ENCODE measurements around the gene RAB33B.
"Not testable (repeated sequence)": the region's sequence is repeated elsewhere in the genome, so short reads cannot be mapped to it uniquely, and the experiment has no call there.

The RAB33B gene

DNA sequence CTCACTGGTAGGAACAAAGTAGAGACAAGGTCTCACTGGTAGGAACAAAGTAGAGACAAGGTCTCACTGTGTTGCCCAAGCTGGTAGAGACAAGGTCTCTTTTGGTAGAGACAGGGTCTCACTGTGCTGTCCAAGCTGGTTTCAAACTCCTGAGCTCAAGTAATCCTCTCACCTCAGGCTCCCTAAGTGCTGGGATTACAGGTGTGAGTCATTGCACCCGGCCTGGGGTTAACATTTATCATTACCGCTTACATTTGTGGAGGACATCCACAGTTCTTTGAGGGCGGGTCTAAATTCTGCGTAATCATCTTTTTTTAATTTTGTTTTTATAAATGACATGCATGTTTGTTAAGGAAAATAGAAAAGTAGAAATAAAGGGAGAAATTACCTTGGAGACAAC is 12.0 kb downstream of the RAB33B start:
- DNase-seq (ENCODE audit: low spot score) = no peak
- no peak for TF ChIP-seq CTCF (IDR thresholded peaks at IDR 0.05)
- no peak overlapping the region for H3K4me3 ChIP-seq
- no peak overlapping the region for H3K27ac ChIP-seq

DNA sequence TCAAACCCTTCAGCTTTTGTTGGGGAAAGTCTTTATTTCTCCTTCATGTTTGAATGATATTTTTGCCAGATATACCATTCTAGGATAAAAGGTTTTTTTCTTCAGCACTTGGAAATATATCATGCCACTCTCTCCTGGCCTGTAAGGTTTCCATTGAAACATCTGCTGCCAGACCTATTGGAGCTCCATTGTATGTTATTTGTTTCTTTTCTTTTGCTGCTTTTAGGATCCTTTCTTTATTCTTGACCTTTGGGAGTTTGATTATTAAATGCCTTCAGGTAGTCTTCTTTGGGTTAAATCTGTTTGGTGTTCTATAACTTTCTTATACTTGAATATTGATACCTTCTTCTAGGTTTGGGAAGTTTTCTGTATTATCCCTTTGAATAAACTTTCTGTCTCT is 14.8 kb downstream of the RAB33B start:
- not testable (repeated sequence) for H3K27ac ChIP-seq; H3K4me3 ChIP-seq; DNase-seq (ENCODE audit: low spot score)

- Histone ChIP-seq H3K4me3 (no peak overlapping the region), H3K27ac (no peak overlapping the region)
- no peak for TF ChIP-seq CTCF (IDR thresholded peaks at IDR 0.05)
- no peak for DNase-seq (ENCODE audit: low spot score)
Measured at GRCh38 chr4:139469216-139469615, 15.3 kb downstream of the RAB33B start.

DNA sequence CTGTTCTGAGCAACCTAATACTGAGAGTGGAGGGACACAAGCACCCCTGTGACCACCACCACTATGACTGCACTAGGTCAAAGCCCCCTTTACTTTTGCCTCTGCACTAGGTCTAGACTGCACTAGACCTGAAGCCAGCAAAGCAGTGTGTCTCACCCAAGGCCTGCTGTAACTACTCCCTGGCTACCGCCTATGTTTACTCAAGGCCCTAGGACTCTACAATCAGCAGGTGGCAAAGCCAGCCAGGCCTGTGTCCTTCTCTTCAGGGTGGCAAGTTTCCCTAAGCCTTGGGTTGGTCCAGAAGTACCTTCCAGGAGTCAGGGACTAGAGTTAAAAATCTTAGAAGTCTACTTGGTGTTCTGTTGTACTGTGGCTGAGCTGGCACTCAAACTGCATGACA is 15.9 kb downstream of the RAB33B start:
- no peak for TF ChIP-seq CTCF (IDR thresholded peaks at IDR 0.05)

GRCh38 chr4:139470295-139470694 is 16.4 kb downstream of the RAB33B start:
- no peak for DNase-seq (ENCODE audit: low spot score)
- Histone ChIP-seq H3K27ac (no peak overlapping the region), H3K4me3 (no peak overlapping the region)
- TF ChIP-seq CTCF (IDR thresholded peaks at IDR 0.05) = no peak

More for the DNA sequence above, 15.9 kb downstream of the RAB33B start:
- Histone ChIP-seq H3K27ac (no peak overlapping the region), H3K4me3 (no peak overlapping the region)
- no peak for DNase-seq (ENCODE audit: low spot score)

DNA sequence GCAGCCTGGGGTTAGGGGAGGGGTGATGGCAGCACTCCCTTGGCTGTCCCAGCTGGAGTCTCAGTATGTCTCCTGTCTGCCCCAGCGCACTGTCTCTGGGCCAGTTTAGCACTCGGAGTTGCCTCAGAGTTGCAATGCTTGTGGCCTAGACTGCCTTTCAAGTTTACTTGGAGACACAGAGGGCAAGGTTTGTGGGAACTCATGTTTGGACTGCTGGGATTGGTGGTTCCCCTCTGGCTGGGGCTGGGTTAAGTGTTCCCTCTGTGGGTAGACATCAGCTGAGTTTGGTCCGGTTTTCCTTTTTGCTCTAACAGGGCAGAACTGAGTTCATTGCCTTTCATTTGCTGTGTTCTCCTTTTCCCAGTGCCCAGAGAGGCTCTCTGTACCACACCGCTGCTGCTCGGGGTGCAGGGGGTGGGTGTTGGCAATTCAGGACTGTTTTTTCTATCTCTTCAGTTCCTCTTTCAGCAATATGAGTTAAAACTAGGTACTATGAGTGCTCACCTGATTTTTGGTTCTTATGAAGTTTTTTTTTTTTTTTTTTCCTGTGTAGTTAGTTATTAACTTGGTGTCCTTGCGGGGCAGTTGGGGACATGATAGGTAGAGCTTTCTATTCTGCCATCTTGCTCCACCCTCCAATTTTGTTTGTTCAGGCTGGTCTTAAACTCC is 17.2 kb downstream of the RAB33B start:
- Histone ChIP-seq H3K4me3 (no peak overlapping the region), H3K27ac (no peak overlapping the region)
- TF ChIP-seq CTCF (IDR thresholded peaks at IDR 0.05) = no peak
- no peak for DNase-seq (ENCODE audit: low spot score)

DNA sequence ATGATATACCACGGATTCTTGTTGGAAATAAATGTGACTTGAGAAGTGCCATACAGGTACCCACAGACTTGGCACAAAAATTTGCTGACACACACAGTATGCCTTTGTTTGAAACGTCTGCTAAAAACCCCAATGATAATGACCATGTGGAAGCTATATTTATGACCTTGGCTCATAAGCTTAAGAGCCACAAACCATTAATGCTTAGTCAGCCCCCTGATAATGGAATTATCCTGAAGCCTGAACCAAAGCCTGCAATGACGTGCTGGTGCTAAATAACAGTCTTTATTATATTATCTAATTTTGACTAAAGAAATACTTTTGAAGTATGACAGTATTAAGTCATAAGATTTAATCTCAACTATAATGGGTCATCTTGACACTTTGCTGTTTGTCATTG is 18.9 kb downstream of the RAB33B start:
- H3K27ac ChIP-seq = no peak overlapping the region
- no peak for DNase-seq (ENCODE audit: low spot score)
- H3K4me3 ChIP-seq = no peak overlapping the region
- no peak for TF ChIP-seq CTCF (IDR thresholded peaks at IDR 0.05)
